ENCODE results near the gene GPHN. TPM values are rescaled to one million over a fixed set of nuclear protein-coding genes. Genes with fewer than 3 reads are reported as not detected.

GPHN gene
- polyA plus RNA-seq, 1 of the 3 experiments (the other 2 are of a cell fraction), result 6.9 TPM

GRCh38 chr14:66482873-66483272 is 25.1 kb upstream of the GPHN start:
- no peak for DNase-seq
- H4K20me1 ChIP-seq (ENCODE audit: insufficient read depth), result no peaks in the 10 kb centered on the region
- TF ChIP-seq EP300 (IDR thresholded peaks at IDR 0.05; ENCODE audit: borderline replicate concordance in 1 of 2, low read depth in 1 of 2, low read length in 1 of 2) (no peak), FOXJ3 (CRISPR knock-in tag; IDR thresholded peaks at IDR 0.05) (no peak), RCOR1 (IDR thresholded peaks at IDR 0.05; ENCODE audit: low read length) (no peak), YY1 (IDR thresholded peaks at IDR 0.05; ENCODE audit: low read depth) (no peak), CHD2 (IDR thresholded peaks at IDR 0.05; ENCODE audit: low read length, partially characterized antibody) (no peak), REST (IDR thresholded peaks at IDR 0.05; ENCODE audit: low read depth, low read length) (no peak), NRF1 (IDR thresholded peaks at IDR 0.05; ENCODE audit: low read depth, low read length) (no peak), EZH2phosphoT487 (IDR thresholded peaks at IDR 0.05; ENCODE audit: borderline replicate concordance, low read depth) (no peak), RAD21 (IDR thresholded peaks at IDR 0.05; ENCODE audit: low read length) (no peak)
- H3K36me3 ChIP-seq (replicated peaks in 1 of 2; ENCODE audit: control insufficient read depth in 1 of 2, insufficient read depth in 2 of 2, low read length in 1 of 2), result no peaks in the 10 kb centered on the region
- H3F3A ChIP-seq (replicated peaks; ENCODE audit: insufficient read depth), result no peaks in the 10 kb centered on the region
- no peak overlapping the region for H3K9ac ChIP-seq
- no peak overlapping the region for H3K27ac ChIP-seq (ENCODE audit: low read depth in 2 of 2, low read length in 1 of 2)
- H3K9me2 ChIP-seq, result no peaks in the 10 kb centered on the region
- H3K4me1 ChIP-seq (ENCODE audit: control insufficient read depth in 1 of 2, insufficient read depth in 2 of 2, low read depth in 1 of 2, low read length in 1 of 2), result no peaks in the 10 kb centered on the region; a peak in 1 of 4 replicates
- 54% methylated on average over 2 of the region's 2 CpGs for WGBS (ENCODE audit: low lambda C conversion rate)
- H2AFZ ChIP-seq (ENCODE audit: low read depth), result no peak overlapping the region
- no peak overlapping the region for H3K4me2 ChIP-seq
- POLR2A ChIA-PET, result no interaction called here
- no peaks in the 10 kb centered on the region for H3K79me2 ChIP-seq (ENCODE audit: insufficient read depth)
- CTCF ChIA-PET, result interaction anchor here (1.5 kb wide), 1 partner anchor 80 kb away, joined by 4 read pairs; no protein-coding TSS in a partner anchor
- H3K27me3 ChIP-seq (ENCODE audit: insufficient read depth), result no peaks in the 10 kb centered on the region
- no peak overlapping the region for H3K4me3 ChIP-seq (ENCODE audit: low read depth in 2 of 2, low read length in 1 of 2)
- no peaks in the 10 kb centered on the region for H3K9me3 ChIP-seq

GRCh38 chr14:66483322-66483721 is 24.6 kb upstream of the GPHN start:
- ChIA-PET POLR2A (no interaction called here), CTCF (interaction anchor here (1.5 kb wide), 1 partner anchor 80 kb away, joined by 4 read pairs; no protein-coding TSS in a partner anchor)
- Histone ChIP-seq H3K9me3 (no peaks in the 10 kb centered on the region), H3K27ac (ENCODE audit: low read depth in 2 of 2, low read length in 1 of 2) (no peak overlapping the region), H4K20me1 (ENCODE audit: insufficient read depth) (no peaks in the 10 kb centered on the region), H3K4me3 (ENCODE audit: low read depth in 2 of 2, low read length in 1 of 2) (no peak overlapping the region), H3K9ac (no peak overlapping the region), H3K79me2 (ENCODE audit: insufficient read depth) (no peaks in the 10 kb centered on the region), H3F3A (replicated peaks; ENCODE audit: insufficient read depth) (no peaks in the 10 kb centered on the region), H3K27me3 (ENCODE audit: insufficient read depth) (no peaks in the 10 kb centered on the region), H3K4me2 (no peak overlapping the region), H3K9me2 (no peaks in the 10 kb centered on the region), H3K4me1 (ENCODE audit: control insufficient read depth in 1 of 2, insufficient read depth in 2 of 2, low read depth in 1 of 2, low read length in 1 of 2) (no peaks in the 10 kb centered on the region), H3K36me3 (replicated peaks in 1 of 2; ENCODE audit: control insufficient read depth in 1 of 2, insufficient read depth in 2 of 2, low read length in 1 of 2) (no peaks in the 10 kb centered on the region), H2AFZ (ENCODE audit: low read depth) (no peak overlapping the region)
- 27% methylated on average over 1 of the region's 1 CpG for WGBS (ENCODE audit: low lambda C conversion rate)
- DNase-seq, result no peak
- no peak for TF ChIP-seq CTCF (IDR thresholded peaks at IDR 0.05)
- no peak for TF ChIP-seq IRF3 (IDR thresholded peaks at IDR 0.05; ENCODE audit: low read depth, low read length)
- TF ChIP-seq FOSL2 (IDR thresholded peaks at IDR 0.05; ENCODE audit: borderline replicate concordance, low read depth), result no peak
- no peak for TF ChIP-seq MEF2A (IDR thresholded peaks at IDR 0.05; ENCODE audit: borderline replicate concordance, low read depth)
- no peak for TF ChIP-seq FOXJ3 (CRISPR knock-in tag; IDR thresholded peaks at IDR 0.05)
- TF ChIP-seq YY1 (IDR thresholded peaks at IDR 0.05; ENCODE audit: low read depth), result no peak
- no peak for TF ChIP-seq FOXM1 (IDR thresholded peaks at IDR 0.05; ENCODE audit: low read depth)
- TF ChIP-seq NFIC (IDR thresholded peaks at IDR 0.05; ENCODE audit: borderline replicate concordance), result no peak
- TF ChIP-seq PBX3 (IDR thresholded peaks at IDR 0.05), result no peak
- TF ChIP-seq ZBTB33 (IDR thresholded peaks at IDR 0.05; ENCODE audit: borderline replicate concordance, low read depth), result no peak
- no peak for TF ChIP-seq TAF1 (IDR thresholded peaks at IDR 0.05; ENCODE audit: borderline replicate concordance, low read depth, low read length)

Measured in SK-N-SH (cell line).